GM21423 (cell line): ENCODE data around the gene MPPED2.

Experiments
- ATAC-seq: cut with Tn5 transposase; IDR thresholded peaks from one replicate; pipeline ENCODE4 v1.9.1; 2021; ENCODE audit warnings: mild to moderate bottlenecking, moderate library complexity; ENCODE audit not compliant: unreplicated experiment

The MPPED2 gene

DNA sequence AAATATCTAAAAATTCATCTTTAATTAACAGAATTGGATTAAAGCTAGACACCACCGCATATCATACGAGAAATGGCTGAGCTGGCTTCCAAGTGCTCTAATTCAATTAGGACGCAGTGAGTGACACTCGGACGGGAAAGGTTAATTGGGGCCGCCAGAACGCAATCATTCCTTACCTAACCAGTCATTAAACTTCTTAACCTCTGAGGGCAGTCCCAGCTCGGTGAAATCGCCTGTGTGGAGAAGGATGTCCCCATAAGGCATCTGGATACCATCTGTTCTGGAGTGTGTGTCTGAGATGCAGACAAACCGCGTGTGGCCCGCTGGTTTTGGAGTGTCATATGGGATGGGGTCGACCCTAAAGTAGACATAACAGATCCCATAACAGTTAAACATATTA lies 50.3 kb downstream of the MPPED2 start:
- ATAC-seq = no peak

DNA sequence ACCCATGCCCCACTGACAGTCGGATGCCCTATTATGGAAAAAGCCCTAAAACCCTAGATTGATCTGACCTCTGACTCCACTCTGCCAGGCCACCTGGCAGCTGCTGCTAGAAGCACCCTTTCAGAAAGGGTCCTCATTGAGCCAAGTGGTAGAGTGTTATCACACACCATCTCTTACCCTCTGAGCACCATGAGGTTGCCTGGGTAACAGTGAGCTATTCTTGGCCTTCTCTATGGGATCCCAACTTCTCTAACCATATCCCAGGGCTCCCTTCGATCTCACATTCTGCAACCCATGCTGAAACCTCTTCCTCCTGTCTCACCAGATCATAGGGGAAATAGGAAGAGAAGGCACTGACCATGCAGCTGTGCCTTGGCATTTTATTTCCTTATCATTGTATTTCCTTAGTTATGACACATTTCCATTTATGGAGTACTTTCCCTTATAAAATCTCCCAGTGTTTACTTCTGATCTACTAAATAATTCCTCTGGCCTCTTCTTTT lies 52.7 kb downstream of the MPPED2 start:
- ATAC-seq = no peak

DNA sequence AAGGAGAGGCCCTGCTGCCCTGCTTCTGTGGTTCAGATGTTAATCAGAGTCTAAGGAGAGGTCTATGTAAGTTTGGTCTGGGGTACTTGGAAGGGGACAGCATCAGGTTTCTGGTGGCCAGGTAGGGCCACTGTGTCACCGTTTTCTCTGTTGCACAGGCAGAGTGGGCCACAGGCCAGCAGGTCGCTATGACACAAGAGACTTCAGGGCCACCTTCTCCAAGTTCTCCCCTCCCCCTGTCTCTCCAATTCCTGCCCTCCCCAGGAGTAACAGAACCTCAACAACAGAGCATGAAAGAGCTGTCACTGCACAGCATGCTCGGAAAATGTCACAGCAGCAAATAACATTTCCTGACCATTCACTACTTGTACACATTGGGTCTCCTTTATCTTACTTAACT lies 58.6 kb downstream of the MPPED2 start:
- no peak for ATAC-seq

DNA sequence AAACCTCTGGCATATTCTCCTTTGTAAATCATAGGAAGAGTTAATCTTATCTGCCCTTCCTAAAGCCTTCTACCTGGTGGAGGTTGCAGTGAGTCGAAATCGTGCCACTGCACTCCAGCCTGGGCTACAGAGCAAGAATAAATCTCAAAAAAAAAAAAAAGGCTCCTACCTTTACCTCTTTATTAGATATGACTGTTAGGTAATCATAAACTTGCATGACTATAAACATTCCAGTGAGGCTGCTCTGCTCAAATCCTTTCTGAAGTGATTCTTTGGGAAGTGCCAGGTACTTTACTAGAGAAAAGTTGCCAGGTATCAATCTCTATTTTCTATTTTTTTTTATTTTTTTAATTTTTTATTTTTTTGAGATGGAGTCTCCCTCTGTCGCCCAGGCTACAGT lies 59.6 kb downstream of the MPPED2 start:
- no peak for ATAC-seq

DNA sequence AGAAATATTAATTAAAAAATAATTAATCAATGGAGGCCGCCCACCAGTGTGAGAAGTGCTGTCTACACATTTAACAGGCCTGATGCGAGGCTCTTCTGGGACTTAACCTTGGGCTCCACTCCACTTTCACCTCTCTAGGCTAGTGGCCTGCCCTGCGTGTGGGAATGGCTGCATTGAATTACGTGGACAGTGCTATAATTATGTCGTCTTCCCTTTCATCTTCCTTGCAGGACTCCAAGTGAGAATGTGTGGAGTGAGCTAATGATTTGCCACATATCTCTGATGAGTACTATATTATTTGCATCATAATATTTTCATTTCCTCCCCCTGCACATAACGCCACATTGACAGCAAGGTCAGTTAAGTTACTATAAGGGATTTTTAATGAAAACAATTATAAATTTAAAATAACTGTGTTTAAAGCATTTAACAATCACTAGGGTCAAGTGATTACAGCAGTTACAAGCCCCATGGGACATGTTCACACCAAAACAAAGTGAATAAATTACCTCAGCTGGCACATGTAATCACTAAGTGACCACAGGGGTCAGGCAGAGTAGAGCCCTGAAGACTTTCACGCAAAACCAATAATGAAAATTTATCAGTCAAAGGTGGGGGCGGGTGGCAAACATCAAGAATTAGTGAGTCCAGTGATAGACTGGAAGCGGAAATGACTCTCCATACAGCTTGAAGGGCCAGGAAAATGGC lies 63.5 kb downstream of the MPPED2 start:
- no peak for ATAC-seq

DNA sequence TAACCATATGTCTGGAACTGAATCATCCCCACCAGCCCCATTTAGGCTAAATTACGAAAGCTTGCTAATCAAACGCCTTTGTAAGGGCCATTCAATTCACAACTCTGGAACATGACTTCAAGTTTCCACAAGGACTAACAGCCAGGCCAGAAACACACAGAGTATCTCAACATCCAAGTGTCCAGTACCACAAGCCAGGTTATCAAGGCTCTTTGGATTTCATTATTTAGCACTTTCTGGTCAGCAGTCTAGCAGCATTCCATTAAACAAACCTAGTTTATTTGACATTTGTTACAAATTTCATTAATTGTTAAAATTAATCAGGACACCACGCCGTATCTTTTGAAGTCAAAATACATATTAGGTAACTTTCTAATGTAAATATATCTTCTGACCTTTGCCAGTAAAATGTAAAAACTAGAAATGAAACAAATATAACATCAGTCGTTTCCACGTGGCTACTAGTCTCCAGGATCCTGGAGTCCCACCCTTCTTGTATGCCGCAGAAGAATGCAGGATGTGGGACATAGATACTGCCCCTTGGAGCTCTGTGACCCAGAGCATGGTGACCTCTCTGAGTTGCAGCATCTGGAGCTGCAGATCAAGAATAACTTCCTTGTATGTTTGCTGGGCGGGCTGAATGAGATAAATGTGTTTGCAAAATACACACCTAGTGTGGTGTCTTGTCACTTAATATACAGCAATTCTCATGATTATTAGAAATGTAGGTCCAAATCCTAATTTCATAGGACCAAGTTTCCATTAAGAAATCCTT lies 64.7 kb downstream of the MPPED2 start:
- ATAC-seq = no peak

DNA sequence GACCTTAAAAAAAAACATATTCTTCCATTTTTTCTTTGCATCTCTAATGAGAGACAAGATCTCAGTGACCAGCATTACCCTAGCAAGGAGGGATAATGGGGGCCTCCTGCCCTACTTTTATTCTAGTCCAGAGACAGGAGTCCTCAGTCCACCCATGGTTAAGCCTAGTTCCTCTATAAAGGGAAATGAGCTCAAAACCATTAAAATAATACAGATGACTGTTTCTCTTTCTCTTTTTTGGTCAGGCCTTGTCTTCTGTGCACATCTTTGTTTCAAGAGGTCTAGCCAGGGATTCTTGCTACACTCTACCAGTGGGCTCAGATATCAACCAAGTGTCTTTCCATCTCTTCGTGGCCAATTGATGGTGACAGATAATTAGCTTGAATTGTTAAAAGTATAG lies 73.1 kb downstream of the MPPED2 start:
- ATAC-seq = no peak

DNA sequence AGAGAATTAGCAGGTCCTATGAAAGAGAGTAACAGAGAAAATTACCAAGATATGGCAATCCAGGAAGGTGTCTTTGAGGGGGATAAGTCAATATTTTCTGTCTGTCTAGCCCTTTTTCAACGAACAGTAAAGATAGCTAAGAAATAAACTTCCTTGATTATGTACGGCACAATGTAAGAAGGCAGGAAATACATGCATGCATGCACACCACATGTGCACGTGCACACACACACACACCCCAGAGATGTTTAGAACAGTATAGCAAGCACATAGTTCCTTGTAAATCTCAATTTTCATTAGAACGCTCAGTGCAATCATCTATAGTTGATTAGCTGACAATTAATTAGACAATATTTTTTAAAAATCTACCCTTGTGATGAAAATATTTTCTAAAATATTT lies 74.7 kb downstream of the MPPED2 start:
- no peak for ATAC-seq

DNA sequence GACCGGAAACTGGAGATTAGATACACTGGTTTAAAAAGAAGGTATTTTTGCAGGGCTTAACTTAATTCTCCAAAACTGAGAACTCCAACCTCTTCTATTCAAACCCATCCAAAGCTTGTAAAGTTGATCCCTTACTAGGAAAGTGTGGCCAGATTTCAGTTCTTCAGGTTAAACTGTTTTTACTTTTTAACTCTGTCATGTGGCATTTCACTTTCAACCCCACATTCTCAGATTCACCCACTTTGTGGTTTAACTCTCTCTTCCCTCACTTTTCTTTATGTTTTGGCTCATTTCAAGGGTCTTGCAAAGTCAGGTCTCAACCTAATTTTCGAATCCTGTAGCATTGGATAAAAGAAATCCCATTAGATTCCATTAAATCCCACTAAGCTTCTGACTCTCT lies 75.4 kb downstream of the MPPED2 start:
- ATAC-seq = no peak

DNA sequence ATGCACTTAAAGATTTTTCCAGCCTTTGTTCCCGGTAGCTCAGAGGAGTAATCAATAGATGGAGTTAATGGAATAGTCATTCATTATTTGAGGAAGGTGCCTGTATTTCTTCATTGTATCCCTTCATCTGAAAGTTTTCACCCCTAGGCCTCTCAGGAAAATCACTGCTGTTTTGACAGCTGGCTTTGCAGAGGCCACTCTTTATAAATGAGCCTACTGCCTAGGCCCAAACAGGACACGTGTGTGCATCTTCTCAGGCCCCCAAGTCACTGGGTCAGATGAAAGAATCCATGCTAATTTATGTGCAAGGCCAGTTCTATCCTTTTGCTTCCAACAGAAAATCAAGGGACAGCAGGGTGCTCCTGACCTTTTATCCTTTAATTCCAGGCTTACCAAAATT lies 76.8 kb downstream of the MPPED2 start:
- ATAC-seq = no peak

DNA sequence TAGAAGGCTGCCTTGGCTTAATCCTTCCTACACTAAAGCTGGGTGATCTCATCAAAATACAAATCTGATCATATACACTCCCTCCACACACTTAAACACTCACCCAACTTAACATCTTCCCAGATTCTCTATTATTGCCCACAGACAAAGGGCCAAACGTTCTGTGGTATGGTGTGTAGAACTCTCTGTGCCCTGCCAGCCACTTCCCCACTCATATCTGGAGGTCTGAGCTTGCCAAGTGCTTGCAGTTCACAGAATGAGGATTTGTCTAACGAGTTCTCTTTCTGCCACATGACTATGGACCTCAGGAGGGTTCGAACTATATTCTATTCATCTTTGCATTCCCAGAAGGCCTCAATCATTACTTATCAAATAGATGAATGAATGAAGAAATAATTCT lies 77.6 kb downstream of the MPPED2 start:
- no peak for ATAC-seq

DNA sequence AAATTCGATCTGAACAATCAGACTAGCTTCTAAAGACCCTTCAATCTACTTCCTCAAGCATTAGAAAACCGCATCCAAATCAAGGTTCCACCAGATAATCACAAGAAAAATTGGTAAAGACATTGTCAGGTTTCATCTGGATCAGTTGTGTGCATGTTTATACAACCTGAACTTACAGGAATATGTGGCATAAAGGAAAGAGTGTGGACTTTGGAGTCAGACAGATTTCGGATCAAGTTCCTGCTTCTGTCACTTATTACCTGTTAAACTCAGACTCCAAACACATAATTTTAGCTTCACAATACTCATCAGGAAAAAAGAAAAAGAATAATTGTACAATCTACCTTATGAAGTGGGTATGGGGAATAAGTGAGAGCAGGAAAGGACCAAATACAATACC lies 80.5 kb downstream of the MPPED2 start:
- ATAC-seq = no peak

DNA sequence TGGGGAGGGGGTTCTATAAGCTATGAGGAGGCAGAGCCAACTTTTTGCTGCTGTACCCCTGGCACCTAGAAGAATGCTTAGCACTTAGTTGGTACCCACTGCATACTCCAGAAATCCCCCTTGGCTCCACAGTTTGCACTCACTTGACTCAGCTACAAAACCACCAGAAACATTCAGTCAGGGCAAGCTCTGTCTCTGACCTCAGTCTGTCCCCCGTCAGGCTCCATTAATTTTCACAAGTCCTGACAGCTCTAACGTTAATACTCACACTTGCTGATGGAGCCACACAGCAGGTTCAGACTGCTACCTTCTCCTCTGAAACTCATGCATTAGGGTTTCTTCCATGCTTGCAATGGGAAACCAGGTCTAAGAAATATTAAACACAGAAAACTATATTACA lies 81.7 kb downstream of the MPPED2 start:
- no peak for ATAC-seq

DNA sequence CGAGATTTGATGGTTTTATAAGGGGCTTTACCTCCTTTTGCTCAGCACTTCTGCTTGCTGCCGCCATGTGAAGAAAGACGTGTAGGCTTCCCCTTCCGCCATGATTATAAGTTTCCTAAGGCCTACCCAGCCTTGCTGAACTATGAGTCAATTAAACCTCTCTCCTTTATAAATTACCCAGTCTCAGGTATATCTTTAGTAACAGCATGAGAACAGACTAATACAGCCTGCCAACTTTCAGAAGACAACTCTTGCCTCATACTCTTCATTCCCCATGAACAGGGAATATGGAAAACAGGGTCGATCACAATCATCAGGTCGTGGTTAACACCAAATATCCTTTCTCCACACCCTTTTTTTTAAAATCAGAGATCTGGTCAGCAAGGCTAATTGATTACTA lies 83.0 kb downstream of the MPPED2 start:
- no peak for ATAC-seq

DNA sequence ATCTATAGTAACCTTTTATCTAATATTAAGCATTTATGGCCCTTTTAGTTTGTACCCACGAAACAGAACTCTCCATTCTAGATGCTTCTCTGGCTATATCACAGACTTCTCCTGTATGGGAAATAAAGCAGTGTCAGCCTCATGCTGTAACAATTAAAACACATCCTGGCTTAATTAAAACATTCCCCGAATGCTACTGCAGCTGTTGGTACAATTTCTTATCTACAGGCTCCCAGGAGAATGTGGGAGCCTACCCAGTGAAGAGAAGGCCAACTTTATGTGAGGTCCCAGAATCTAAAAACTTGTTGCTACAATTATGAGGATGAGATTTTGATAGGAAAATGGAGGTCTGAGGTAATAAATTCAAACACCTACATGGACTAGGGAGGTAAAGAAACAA lies 83.8 kb downstream of the MPPED2 start:
- no peak for ATAC-seq

DNA sequence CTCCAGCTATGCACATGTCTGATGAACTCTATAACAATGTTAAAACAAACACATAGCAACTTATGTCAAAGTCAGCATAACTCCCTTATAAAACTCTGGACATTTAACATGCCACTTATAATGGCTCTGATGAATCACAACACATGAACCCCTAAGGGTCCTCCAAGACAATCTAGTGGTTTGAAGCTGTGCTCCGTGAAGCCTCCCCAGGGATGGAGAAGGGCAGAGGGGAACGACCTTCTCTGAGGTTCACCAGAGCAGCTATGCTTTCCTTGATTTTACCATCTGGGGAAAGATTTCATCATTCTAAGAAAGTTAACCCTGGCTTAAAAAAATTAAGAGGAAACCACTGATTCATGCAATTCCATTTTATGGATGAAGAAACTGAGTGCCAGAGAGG lies 84.4 kb downstream of the MPPED2 start:
- no peak for ATAC-seq

DNA sequence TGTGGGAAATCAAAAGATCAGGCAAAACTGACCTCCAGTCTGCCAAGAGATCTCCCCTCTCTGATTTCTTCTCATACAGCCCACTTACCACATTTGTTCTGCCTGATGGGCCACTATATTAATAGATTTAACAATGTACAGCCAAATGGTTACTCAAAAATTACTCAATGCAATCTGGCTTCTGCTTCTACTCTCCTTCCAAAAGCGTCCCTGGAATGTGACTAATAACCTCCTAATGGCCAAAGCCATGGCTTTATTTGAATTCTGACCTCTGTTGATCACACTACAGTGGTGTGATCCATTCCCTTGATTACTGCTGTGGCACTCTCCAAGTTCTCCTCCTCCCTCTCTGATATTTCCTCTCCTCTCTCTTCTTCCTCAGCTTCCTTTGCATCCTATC lies 86.2 kb downstream of the MPPED2 start:
- no peak for ATAC-seq

DNA sequence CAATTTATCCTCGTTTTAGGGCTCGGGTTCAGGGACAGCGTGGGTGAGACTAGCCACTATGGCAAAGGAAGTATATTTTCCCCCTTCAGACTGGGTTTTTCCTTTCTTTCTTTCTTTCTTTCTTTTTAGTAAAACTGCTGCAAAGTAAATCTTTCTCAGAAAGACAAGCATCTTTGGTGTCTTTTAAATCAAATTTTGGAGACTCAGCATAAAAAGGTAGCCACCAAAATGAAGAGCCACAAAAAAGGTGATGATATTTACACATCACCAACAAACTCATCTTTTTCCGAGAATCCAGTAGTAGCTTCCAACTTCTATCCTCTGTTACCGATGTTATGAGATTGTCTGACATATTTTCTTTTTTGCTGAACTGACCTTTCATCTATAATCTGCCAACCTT lies 88.6 kb downstream of the MPPED2 start:
- no peak for ATAC-seq

DNA sequence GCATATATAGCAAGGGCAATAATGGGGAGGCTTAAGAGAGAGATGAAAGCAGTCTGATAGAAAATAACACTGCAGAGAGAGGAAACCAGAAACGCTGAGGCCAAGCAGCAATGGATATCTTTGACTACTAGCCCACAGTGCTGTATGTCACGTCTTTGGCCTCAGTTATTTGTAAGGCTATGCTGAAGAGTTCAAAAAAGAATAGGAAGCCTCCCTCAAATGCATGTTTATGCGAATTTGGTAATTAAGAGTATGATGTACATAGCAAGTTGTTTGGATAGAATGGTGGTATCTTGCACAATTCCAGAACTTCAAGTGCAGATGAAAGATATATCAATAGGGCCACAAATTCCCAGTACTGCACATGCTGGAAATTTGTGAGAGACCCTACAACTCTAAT lies 89.2 kb downstream of the MPPED2 start:
- no peak for ATAC-seq

DNA sequence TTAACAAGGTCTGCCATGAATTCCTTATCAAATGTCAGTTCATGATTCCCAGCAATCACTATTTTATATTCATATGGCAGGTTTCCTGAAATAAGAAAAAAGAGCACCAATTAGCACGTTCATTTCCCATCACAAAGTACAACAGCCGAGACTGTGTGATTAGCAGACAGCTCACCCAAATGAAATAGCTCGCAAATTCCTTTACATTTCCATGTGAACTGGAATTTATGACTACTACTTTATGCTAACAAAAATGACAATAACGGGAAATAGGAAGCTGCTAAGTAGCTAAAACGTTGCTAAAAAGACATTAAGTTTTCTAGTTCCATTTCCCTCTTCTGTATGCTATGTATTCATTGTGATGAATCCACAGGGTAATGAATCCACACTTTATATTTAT lies 90.7 kb downstream of the MPPED2 start:
- no peak for ATAC-seq

DNA sequence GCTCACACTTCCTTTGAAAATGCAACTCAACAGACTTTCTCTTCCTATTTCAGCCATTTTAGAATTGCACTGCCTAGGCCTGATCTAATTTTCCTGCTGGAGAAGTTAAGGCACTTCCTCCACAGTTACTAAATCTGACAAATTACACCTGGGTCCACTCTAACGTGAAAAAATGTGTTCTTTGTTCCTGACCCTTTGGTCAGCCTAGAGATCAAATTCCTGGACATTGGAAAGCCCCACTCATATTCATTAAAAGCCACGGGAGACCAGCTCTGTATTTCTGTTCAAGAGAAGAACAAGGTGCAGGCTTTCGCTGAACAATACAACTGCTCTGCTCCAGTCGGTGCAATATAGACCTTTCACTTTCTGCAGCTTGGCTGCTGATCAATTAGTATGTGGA lies 96.6 kb downstream of the MPPED2 start:
- ATAC-seq = no peak

DNA sequence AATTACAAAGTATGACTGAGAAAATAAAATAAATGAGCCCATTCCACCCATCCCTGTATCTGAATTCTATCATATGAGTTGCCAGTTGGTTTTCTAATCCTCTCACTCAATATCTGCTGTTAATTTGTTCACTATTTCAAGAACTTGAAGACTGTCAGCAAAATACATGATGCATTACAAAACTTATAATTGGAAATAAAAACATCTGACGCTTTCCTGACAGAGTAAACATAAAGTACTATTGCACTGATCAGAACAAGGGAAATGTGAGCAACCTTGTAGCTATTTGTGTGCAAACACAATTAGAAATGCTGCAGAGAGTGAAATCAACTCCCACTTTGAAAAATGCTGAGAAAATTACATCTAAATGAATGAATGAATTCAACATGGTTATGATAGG lies 97.1 kb downstream of the MPPED2 start:
- no peak for ATAC-seq
